H1 (cell line): ENCODE data around the gene SEMA6A. TPM values are rescaled to one million over a fixed set of nuclear protein-coding genes. Genes with fewer than 3 reads are reported as not detected.

ENCODE experiments used
- CTBP2 ChIP-seq: IDR thresholded peaks from 2 replicates; pipeline ENCODE4 v1.7.0; 2011; ENCODE audit warnings: borderline replicate concordance, mild to moderate bottlenecking, moderate library complexity, mixed read lengths, low read length; ENCODE audit not compliant: insufficient read depth, insufficient read length
- GABPA ChIP-seq: IDR thresholded peaks from 2 replicates; pipeline ENCODE4 v1.6.1; 2011; ENCODE audit warnings: mild to moderate bottlenecking, low read length, moderate library complexity, borderline replicate concordance; ENCODE audit not compliant: insufficient read depth
- HDAC6 ChIP-seq: IDR thresholded peaks from one replicate; pipeline ENCODE4 v1.7.1; 2012; ENCODE audit warnings: low read depth, mild to moderate bottlenecking, inconsistent platforms, low read length, moderate library complexity
- JUN ChIP-seq: IDR thresholded peaks from 2 replicates; pipeline ENCODE4 v1.6.1; 2011; ENCODE audit warnings: low read depth, mild to moderate bottlenecking, improper control_type of control experiment, low read length
- MAFK ChIP-seq: IDR thresholded peaks from 2 replicates; pipeline ENCODE4 v1.6.1; 2012; ENCODE audit warnings: low read depth, mild to moderate bottlenecking, improper control_type of control experiment, low read length
- PHF8 ChIP-seq: fragments of 200-600 bp; sonication (generic); conservative IDR thresholded peaks from 2 replicates; pipeline ENCODE4 v1.7.1; 2012; ENCODE audit warnings: low read depth, mild to moderate bottlenecking, inconsistent platforms, low read length, moderate library complexity
- SIN3A ChIP-seq, 2 experiments: IDR thresholded peaks in 1 of 2; conservative IDR thresholded peaks in 1 of 2; 2 replicates each; pipeline ENCODE4 v1.6.1; 2011 to 2012; ENCODE audit warnings: low read length in 2 of 2, improper control_type of control experiment in 1 of 2, low read depth in 1 of 2, mild to moderate bottlenecking in 1 of 2
- SP1 ChIP-seq: IDR thresholded peaks from 2 replicates; pipeline ENCODE4 v1.6.1; 2011; ENCODE audit warnings: low read depth, low read length
- TEAD4 ChIP-seq: IDR thresholded peaks from 2 replicates; pipeline ENCODE4 v1.6.1; 2012; ENCODE audit warnings: low read depth, low read length, inconsistent platforms, mixed read lengths
- YY1 ChIP-seq: IDR thresholded peaks from 2 replicates; pipeline ENCODE4 v1.6.1; 2011; ENCODE audit warnings: low read depth, mild to moderate bottlenecking, low read length
- polyA plus RNA-seq, 7 experiments: library from polyadenylated mRNA; depleted of rRNA in 3 of 7; stranded (reverse) in 5 of 7; unstranded in 2 of 7; fragments of >200 nt in 5 of 7; fragments of 200-250 nt in 2 of 7; gene quantifications; 1 replicate in 5 of 7; 2 replicates in 1 of 7; 4 replicates in 1 of 7; pipeline versions ENCODE4 v1.2.1 to v1.2.3, GENCODE V29; 2011 to 2013; ENCODE audit warnings: missing spikeins in 2 of 7, mixed read lengths in 2 of 7
- total RNA-seq: library from RNA; stranded (reverse); fragmentation: NEBNext Ultra II Directional; extraction: Animal tissue kit (Norgen Biotek cat#: 25700); gene quantifications from 2 replicates; pipeline ENCODE4 v1.2.1, GENCODE V29; 2021
- TF ChIP-seq, protein P1 (sequence below): fragments of 300-600 bp; sonication (generic); IDR thresholded peaks from 2 replicates; pipeline ENCODE4 v1.7.1; 2012; ENCODE audit warnings: low read length, moderate library complexity, mild to moderate bottlenecking, inconsistent platforms; ENCODE audit not compliant: insufficient replicate concordance

Gene SEMA6A
- total and polyA plus RNA-seq, 2 of the 8 experiments (the other 6 are each of a cell fraction or from before 2014, with no cell fraction given) = 78.3 to 277 TPM

DNA sequence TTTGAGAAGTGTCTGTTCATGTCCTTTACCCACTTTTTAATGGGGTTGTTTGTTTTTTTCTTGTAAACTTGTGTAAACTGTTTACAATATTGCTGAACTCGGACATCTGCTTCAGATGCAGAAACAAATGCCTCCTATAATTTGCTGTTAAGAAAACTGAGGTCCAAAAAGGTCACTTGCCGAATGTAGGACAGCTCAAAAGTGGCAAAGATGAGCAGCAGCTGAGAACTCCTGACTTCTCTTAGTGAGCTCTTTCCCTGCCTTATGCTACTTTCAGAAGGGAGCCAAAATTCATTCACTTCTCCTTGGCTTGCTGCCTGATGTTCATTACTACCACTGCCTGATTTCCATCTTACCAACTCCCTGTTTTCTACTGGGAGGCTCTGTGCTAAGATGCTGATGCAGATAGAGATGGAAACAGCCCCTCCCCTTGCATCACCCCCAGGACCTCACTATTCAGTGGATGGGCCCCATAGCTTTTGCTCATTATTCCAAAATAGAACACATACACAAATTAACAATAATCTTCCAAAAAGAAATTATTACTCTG lies 60.1 kb downstream of the SEMA6A start (continued):
- TF ChIP-seq, protein P1, sequence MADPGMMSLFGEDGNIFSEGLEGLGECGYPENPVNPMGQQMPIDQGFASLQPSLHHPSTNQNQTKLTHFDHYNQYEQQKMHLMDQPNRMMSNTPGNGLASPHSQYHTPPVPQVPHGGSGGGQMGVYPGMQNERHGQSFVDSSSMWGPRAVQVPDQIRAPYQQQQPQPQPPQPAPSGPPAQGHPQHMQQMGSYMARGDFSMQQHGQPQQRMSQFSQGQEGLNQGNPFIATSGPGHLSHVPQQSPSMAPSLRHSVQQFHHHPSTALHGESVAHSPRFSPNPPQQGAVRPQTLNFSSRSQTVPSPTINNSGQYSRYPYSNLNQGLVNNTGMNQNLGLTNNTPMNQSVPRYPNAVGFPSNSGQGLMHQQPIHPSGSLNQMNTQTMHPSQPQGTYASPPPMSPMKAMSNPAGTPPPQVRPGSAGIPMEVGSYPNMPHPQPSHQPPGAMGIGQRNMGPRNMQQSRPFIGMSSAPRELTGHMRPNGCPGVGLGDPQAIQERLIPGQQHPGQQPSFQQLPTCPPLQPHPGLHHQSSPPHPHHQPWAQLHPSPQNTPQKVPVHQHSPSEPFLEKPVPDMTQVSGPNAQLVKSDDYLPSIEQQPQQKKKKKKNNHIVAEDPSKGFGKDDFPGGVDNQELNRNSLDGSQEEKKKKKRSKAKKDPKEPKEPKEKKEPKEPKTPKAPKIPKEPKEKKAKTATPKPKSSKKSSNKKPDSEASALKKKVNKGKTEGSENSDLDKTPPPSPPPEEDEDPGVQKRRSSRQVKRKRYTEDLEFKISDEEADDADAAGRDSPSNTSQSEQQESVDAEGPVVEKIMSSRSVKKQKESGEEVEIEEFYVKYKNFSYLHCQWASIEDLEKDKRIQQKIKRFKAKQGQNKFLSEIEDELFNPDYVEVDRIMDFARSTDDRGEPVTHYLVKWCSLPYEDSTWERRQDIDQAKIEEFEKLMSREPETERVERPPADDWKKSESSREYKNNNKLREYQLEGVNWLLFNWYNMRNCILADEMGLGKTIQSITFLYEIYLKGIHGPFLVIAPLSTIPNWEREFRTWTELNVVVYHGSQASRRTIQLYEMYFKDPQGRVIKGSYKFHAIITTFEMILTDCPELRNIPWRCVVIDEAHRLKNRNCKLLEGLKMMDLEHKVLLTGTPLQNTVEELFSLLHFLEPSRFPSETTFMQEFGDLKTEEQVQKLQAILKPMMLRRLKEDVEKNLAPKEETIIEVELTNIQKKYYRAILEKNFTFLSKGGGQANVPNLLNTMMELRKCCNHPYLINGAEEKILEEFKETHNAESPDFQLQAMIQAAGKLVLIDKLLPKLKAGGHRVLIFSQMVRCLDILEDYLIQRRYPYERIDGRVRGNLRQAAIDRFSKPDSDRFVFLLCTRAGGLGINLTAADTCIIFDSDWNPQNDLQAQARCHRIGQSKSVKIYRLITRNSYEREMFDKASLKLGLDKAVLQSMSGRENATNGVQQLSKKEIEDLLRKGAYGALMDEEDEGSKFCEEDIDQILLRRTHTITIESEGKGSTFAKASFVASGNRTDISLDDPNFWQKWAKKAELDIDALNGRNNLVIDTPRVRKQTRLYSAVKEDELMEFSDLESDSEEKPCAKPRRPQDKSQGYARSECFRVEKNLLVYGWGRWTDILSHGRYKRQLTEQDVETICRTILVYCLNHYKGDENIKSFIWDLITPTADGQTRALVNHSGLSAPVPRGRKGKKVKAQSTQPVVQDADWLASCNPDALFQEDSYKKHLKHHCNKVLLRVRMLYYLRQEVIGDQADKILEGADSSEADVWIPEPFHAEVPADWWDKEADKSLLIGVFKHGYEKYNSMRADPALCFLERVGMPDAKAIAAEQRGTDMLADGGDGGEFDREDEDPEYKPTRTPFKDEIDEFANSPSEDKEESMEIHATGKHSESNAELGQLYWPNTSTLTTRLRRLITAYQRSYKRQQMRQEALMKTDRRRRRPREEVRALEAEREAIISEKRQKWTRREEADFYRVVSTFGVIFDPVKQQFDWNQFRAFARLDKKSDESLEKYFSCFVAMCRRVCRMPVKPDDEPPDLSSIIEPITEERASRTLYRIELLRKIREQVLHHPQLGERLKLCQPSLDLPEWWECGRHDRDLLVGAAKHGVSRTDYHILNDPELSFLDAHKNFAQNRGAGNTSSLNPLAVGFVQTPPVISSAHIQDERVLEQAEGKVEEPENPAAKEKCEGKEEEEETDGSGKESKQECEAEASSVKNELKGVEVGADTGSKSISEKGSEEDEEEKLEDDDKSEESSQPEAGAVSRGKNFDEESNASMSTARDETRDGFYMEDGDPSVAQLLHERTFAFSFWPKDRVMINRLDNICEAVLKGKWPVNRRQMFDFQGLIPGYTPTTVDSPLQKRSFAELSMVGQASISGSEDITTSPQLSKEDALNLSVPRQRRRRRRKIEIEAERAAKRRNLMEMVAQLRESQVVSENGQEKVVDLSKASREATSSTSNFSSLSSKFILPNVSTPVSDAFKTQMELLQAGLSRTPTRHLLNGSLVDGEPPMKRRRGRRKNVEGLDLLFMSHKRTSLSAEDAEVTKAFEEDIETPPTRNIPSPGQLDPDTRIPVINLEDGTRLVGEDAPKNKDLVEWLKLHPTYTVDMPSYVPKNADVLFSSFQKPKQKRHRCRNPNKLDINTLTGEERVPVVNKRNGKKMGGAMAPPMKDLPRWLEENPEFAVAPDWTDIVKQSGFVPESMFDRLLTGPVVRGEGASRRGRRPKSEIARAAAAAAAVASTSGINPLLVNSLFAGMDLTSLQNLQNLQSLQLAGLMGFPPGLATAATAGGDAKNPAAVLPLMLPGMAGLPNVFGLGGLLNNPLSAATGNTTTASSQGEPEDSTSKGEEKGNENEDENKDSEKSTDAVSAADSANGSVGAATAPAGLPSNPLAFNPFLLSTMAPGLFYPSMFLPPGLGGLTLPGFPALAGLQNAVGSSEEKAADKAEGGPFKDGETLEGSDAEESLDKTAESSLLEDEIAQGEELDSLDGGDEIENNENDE = no peak
- TF ChIP-seq SP1 (no peak), MAFK (no peak), TEAD4 (no peak), HDAC6 (no peak), PHF8 (no peak), SIN3A (conservative IDR thresholded peaks at IDR 0.05 in 1 of 2, IDR thresholded peaks at IDR 0.05 in 1 of 2; ENCODE audit: low read depth in 1 of 2, low read length in 2 of 2) (no peak), CTBP2 (no peak), YY1 (no peak), GABPA (no peak), JUN (no peak)
